HCT116 (cell line): Measurements from ENCODE around the gene MERTK. TPM values are rescaled to one million over a fixed set of nuclear protein-coding genes. Genes with fewer than 3 reads are reported as not detected.

ENCODE experiments used
- ATAC-seq: fragments of 200-7000 bp; cut with Tn5 transposase; 2 replicates; pipeline ENCODE4 v1.9.1; 2020; ENCODE audit warnings: mild to moderate bottlenecking, moderate library complexity
- BruUV-seq: library from RNA; stranded (reverse); fragments of 400-500 nt; replicated peaks from 2 replicates; lab custom pipeline; 2021; lab: Mats Ljungman, UMichigan
- CTCF ChIA-PET: fragments of 300-600 bp; sonication (Branson Sonifier 250); formaldehyde crosslinking; loops from one replicate; lab custom pipeline; 2021; ENCODE audit warnings: antibody characterized with exemption; lab: Charles Lee
- POLR2A ChIA-PET: fragments of 300-600, 350-600 bp; sonication (Branson Sonifier 250); formaldehyde crosslinking; loops from one replicate; lab custom pipeline; 2021; ENCODE audit warnings: antibody characterized with exemption; lab: Charles Lee
- RAD21 ChIA-PET, 2 experiments: fragments of 300-600 bp; sonication (Branson Sonifier 250); formaldehyde crosslinking; loops; one replicate each; lab custom pipeline; 2023; ENCODE audit warnings: low total read pairs in 2 of 2; ENCODE audit not compliant: uncharacterized antibody in 2 of 2, unreplicated experiment in 2 of 2, low non-redundant PET in 1 of 2; lab: Charles Lee
- DNase-seq: peaks from one replicate; pipeline ENCODE4 v3.0.0-alpha.2; 2010; ENCODE audit warnings: low read depth, low spot score
- H2AFZ ChIP-seq: fragments of 200-600 bp; shearing (Covaris generic), sonication (generic); 2 replicates; pipeline ENCODE4 v1.6.1; 2017; ENCODE audit warnings: low read depth, mixed run types, mixed read lengths, antibody characterized with exemption, low read length; ENCODE audit not compliant: poor library complexity, severe bottlenecking
- H3K27ac ChIP-seq: 2 replicates; pipeline ENCODE4 v1.5.1; 2012; ENCODE audit warnings: low read depth, low read length
- H3K27me3 ChIP-seq: fragments of 200-600 bp; sonication (generic); 2 replicates; pipeline ENCODE4 v1.6.1; 2016; ENCODE audit warnings: mixed run types, low read length, mixed read lengths; ENCODE audit not compliant: insufficient read depth
- H3K36me3 ChIP-seq, 2 experiments: fragments of 200-500 bp in 1 of 2; fragments of 200-600 bp in 1 of 2; sonication (Bioruptor generic) in 1 of 2; sonication (generic) in 1 of 2; 2 replicates each; pipeline versions ENCODE4 v1.5.1 to v1.6.1; 2014 to 2016; ENCODE audit warnings: low read length in 2 of 2, inconsistent platforms in 1 of 2, mixed read lengths in 1 of 2, mixed run types in 1 of 2; ENCODE audit not compliant: insufficient read depth in 2 of 2, control insufficient read depth in 1 of 2
- H3K4me1 ChIP-seq, 2 experiments: fragments of 200-600 bp in 1 of 2; sonication (generic) in 1 of 2; 2 replicates each; pipeline versions ENCODE4 v1.5.1 to v1.6.1; 2012 to 2017; ENCODE audit warnings: low read length in 2 of 2, inconsistent platforms in 1 of 2, mild to moderate bottlenecking in 1 of 2, mixed read lengths in 1 of 2, mixed run types in 1 of 2, moderate library complexity in 1 of 2; ENCODE audit not compliant: insufficient read depth in 2 of 2, control insufficient read depth in 1 of 2
- H3K4me2 ChIP-seq: fragments of 200-600 bp; sonication (generic); 2 replicates; pipeline ENCODE4 v1.6.1; 2017; ENCODE audit warnings: mixed run types, low read length, mixed read lengths
- H3K4me3 ChIP-seq, 2 experiments: fragments of 200-600 bp in 1 of 2; sonication (generic) in 1 of 2; replicated peaks in 1 of 2; 2 replicates each; pipeline ENCODE4 v1.5.1; 2011 to 2016; ENCODE audit warnings: low read length in 2 of 2, control low read depth in 1 of 2, low read depth in 1 of 2, mild to moderate bottlenecking in 1 of 2, mixed read lengths in 1 of 2, mixed run types in 1 of 2
- H3K79me2 ChIP-seq: fragments of 200-600 bp; sonication (generic); 2 replicates; pipeline ENCODE4 v1.6.1; 2017; ENCODE audit warnings: mild to moderate bottlenecking, mixed run types, low read length, moderate library complexity, mixed read lengths; ENCODE audit not compliant: insufficient read depth
- H3K9ac ChIP-seq: fragments of 200-600 bp; sonication (generic); 2 replicates; pipeline ENCODE4 v1.6.1; 2016; ENCODE audit warnings: low read length, mixed read lengths
- H3K9me2 ChIP-seq: fragments of 200-600 bp; sonication (generic), shearing (Covaris generic); 2 replicates; pipeline ENCODE4 v1.6.1; 2017; ENCODE audit warnings: mixed run types, mild to moderate bottlenecking, moderate library complexity; ENCODE audit not compliant: insufficient read depth
- H3K9me3 ChIP-seq, 2 experiments: fragments of 200-500 bp in 1 of 2; fragments of 200-600 bp in 1 of 2; sonication (Bioruptor generic) in 1 of 2; sonication (generic) in 1 of 2; 2 replicates each; pipeline ENCODE4 v1.6.1; 2014 to 2017; ENCODE audit warnings: low read length in 2 of 2, mixed read lengths in 2 of 2, inconsistent platforms in 1 of 2, low read depth in 1 of 2, mild to moderate bottlenecking in 1 of 2, mixed run types in 1 of 2, moderate library complexity in 1 of 2; ENCODE audit not compliant: control insufficient read depth in 1 of 2, insufficient read depth in 1 of 2
- H4K20me1 ChIP-seq: fragments of 200-600 bp; sonication (generic), shearing (Covaris generic); 2 replicates; pipeline ENCODE4 v1.6.1; 2017; ENCODE audit warnings: mixed run types, mild to moderate bottlenecking, moderate library complexity; ENCODE audit not compliant: insufficient read depth
- CEBPB ChIP-seq: IDR thresholded peaks from 2 replicates; pipeline ENCODE4 v1.6.1; 2012; ENCODE audit warnings: low read depth
- CTCF ChIP-seq, 3 experiments: fragments of 200-600 bp in 1 of 3; sonication (generic) in 1 of 3; IDR thresholded peaks in 2 of 3; conservative IDR thresholded peaks in 1 of 3; 2 replicates each; pipeline ENCODE4 v1.5.1; 2012 to 2017; ENCODE audit warnings: low read depth in 2 of 3, low read length in 2 of 3, antibody characterized with exemption in 1 of 3, borderline replicate concordance in 1 of 3, control low read depth in 1 of 3, mild to moderate bottlenecking in 1 of 3, mixed read lengths in 1 of 3, mixed run types in 1 of 3, moderate library complexity in 1 of 3; ENCODE audit not compliant: insufficient read depth in 1 of 3
- EGR1 ChIP-seq: IDR thresholded peaks from 2 replicates; pipeline ENCODE4 v1.6.1; 2012; ENCODE audit warnings: low read depth
- ELF1 ChIP-seq: IDR thresholded peaks from 2 replicates; pipeline ENCODE4 v1.6.1; 2012; ENCODE audit warnings: low read depth, borderline replicate concordance
- EZH2 ChIP-seq: fragments of 200-600 bp; sonication (generic); IDR thresholded peaks from 2 replicates; pipeline ENCODE4 v1.6.1; 2017; ENCODE audit warnings: antibody characterized with exemption, mixed run types
- FOSL1 ChIP-seq: IDR thresholded peaks from 2 replicates; pipeline ENCODE4 v1.6.1; 2012; ENCODE audit warnings: low read depth
- RAD21 ChIP-seq: IDR thresholded peaks from 2 replicates; pipeline ENCODE4 v1.6.1; 2012; ENCODE audit warnings: low read depth, mild to moderate bottlenecking
- SIN3A ChIP-seq: IDR thresholded peaks from 2 replicates; pipeline ENCODE4 v1.6.1; 2012; ENCODE audit warnings: low read depth
- YY1 ChIP-seq: IDR thresholded peaks from 2 replicates; pipeline ENCODE4 v1.6.1; 2011; ENCODE audit warnings: low read length, low read depth, moderate library complexity, mild to moderate bottlenecking; ENCODE audit not compliant: insufficient replicate concordance; ENCODE audit errors: extremely low read depth
- ZFX ChIP-seq: fragments of 450-650 bp; IDR thresholded peaks from 2 replicates; pipeline ENCODE4 v1.6.1; 2017
- ZNF274 ChIP-seq: fragments of 200-500 bp; sonication (Bioruptor generic); IDR thresholded peaks from 2 replicates; pipeline ENCODE4 v1.6.1; 2014; ENCODE audit warnings: mild to moderate bottlenecking, low read depth, low read length, inconsistent platforms
- intact Hi-C: fragments of 100-400 bp; cut with micrococcal nuclease; formaldehyde crosslinking; loops from 2 replicates; pipeline ENCODE4 v1.10.0; 2022
- total RNA-seq: library from RNA; stranded (reverse); gene quantifications from one replicate; pipeline ENCODE4 v1.2.1, GENCODE V29; 2021; ENCODE audit not compliant: unreplicated experiment
- TF ChIP-seq, protein P1 (sequence below): IDR thresholded peaks from 2 replicates; pipeline ENCODE4 v1.6.1; 2012
- TF ChIP-seq, protein P2 (sequence below): IDR thresholded peaks from 2 replicates; pipeline ENCODE4 v1.6.1; 2011; ENCODE audit warnings: mild to moderate bottlenecking, low read length, moderate library complexity; ENCODE audit not compliant: insufficient replicate concordance; ENCODE audit errors: extremely low read depth
- TF ChIP-seq, protein P3 (sequence below): IDR thresholded peaks from 2 replicates; pipeline ENCODE4 v1.6.1; 2012

Gene MERTK
- total RNA-seq, 1 experiment from 2014 or later: 5.7 TPM

DNA sequence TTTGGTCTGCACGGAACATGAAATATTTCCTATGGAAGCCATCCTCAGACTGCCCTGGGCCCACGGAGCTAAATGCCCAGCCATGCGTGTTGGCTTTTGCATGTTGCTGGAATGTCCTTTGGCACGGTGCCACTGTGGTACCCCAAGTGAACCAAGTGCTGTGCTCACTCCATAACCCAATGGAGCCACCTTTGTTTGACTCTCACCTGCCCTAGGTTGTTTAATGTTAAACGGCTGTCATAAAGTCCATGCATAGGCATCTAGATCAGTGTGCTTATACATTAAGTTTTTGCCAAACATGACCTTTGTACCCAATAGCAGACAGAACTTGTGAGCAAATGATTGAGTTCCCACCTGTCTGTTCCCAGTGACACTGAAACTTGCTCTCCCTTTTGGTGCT, 96.7 kb downstream of the MERTK start:
- TF ChIP-seq, protein P1, sequence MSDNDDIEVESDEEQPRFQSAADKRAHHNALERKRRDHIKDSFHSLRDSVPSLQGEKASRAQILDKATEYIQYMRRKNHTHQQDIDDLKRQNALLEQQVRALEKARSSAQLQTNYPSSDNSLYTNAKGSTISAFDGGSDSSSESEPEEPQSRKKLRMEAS: no peak
- no peak for TF ChIP-seq FOSL1
- TF ChIP-seq EZH2: no peak
- TF ChIP-seq CEBPB: no peak
- no peak for TF ChIP-seq ELF1
- TF ChIP-seq, protein P2, sequence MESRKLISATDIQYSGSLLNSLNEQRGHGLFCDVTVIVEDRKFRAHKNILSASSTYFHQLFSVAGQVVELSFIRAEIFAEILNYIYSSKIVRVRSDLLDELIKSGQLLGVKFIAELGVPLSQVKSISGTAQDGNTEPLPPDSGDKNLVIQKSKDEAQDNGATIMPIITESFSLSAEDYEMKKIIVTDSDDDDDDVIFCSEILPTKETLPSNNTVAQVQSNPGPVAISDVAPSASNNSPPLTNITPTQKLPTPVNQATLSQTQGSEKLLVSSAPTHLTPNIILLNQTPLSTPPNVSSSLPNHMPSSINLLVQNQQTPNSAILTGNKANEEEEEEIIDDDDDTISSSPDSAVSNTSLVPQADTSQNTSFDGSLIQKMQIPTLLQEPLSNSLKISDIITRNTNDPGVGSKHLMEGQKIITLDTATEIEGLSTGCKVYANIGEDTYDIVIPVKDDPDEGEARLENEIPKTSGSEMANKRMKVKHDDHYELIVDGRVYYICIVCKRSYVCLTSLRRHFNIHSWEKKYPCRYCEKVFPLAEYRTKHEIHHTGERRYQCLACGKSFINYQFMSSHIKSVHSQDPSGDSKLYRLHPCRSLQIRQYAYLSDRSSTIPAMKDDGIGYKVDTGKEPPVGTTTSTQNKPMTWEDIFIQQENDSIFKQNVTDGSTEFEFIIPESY: no peak
- TF ChIP-seq ZNF274: no peak
- no peak for TF ChIP-seq EGR1
- no peak for TF ChIP-seq ZFX
- TF ChIP-seq RAD21: no peak
- TF ChIP-seq, protein P3, sequence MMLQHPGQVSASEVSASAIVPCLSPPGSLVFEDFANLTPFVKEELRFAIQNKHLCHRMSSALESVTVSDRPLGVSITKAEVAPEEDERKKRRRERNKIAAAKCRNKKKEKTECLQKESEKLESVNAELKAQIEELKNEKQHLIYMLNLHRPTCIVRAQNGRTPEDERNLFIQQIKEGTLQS: no peak
- TF ChIP-seq SIN3A: no peak
- TF ChIP-seq CTCF (IDR thresholded peaks at IDR 0.05 in 2 of 3, conservative IDR thresholded peaks at IDR 0.05 in 1 of 3; ENCODE audit: borderline replicate concordance in 1 of 3, insufficient read depth in 1 of 3, low read depth in 2 of 3, low read length in 2 of 3): no peak
- TF ChIP-seq YY1: no peak
- no peak overlapping the region for H2AFZ ChIP-seq
- POLR2A ChIA-PET: no interaction called here
- no peak overlapping the region for H3K27ac ChIP-seq
- CTCF ChIA-PET: no interaction called here
- no peaks in the 10 kb centered on the region for H3K9me3 ChIP-seq
- H3K36me3 ChIP-seq: no peaks in the 10 kb centered on the region
- H3K4me1 ChIP-seq: no peaks in the 10 kb centered on the region
- no peaks in the 10 kb centered on the region for H3K27me3 ChIP-seq
- DNase-seq: no peak
- H3K79me2 ChIP-seq: no peaks in the 10 kb centered on the region
- no peaks in the 10 kb centered on the region for H3K9me2 ChIP-seq
- H3K9ac ChIP-seq: no peak overlapping the region
- H3K4me3 ChIP-seq: no peak overlapping the region
- RAD21 ChIA-PET: no interaction called here
- no peak for ATAC-seq
- BruUV-seq: no TSS peak
- H4K20me1 ChIP-seq: no peaks in the 10 kb centered on the region
- H3K4me2 ChIP-seq: no peak overlapping the region
- intact Hi-C loops: no loop called here
